Renal pelvis (tissue), 4 donors: ENCODE measurements around the gene ITSN2. TPM values are rescaled to one million over a fixed set of nuclear protein-coding genes. Genes with fewer than 3 reads are reported as not detected.

Source experiments
- DNase-seq: peaks from one replicate; pipeline ENCODE4 v3.0.0-alpha.2; 2013
- polyA plus RNA-seq, 3 donors: library from polyadenylated mRNA; unstranded; fragments of 120-200 nt; gene quantifications; one replicate each; pipeline ENCODE4 v1.2.1, GENCODE V29; 2013; ENCODE audit not compliant: insufficient read length in 3 of 3

The ITSN2 gene
- polyA plus RNA-seq, 3 donors = 23.6 to 33.4 (median 25.0) TPM

DNA sequence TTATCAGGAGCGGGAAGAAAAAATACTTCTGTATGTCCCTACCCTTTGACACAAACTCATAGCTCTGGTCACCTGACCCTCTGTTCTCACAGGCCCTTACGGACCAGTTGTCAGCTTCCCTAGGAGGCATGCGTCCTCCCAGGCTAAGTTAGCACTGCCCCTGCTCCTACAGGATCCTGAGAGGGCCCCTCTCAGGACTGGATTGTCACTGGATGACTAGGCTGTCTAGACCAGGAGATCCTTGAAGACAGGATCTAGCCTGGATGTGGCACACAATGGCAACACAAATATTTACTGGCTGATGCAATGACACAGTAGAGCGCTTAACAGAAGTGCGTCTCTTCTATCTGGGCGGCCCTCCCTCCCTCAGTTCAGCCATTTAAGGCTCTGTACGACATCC is 177.8 kb downstream of the ITSN2 start:
- DNase-seq = no peak

DNA sequence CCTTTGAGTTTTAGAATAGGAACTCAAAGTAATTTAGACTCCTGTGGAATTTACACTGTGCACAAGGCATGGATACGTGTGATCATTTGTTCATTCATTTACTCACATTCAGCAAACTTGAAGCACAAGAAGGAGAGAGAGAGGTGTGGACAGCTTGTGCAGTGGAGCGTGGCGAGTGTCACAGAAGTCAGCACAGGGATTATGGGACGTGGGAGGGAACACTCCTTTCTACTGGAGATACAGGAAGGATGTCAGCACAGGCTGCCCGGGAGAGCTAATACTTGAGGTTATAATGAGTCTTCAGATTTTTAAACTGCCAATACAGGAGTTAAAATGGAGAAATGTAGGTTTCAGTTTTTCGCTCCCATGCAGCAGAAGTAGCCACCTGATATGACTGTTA is 178.5 kb downstream of the ITSN2 start:
- peak; percentile 57 for DNase-seq

- DNase-seq = no peak
Observed at GRCh38 chr2:24179683-24180082, 180.7 kb downstream of the ITSN2 start.

GRCh38 chr2:24176326-24176725 is 184.0 kb downstream of the ITSN2 start:
- DNase-seq = no peak

- DNase-seq = no peak
Observed at GRCh38 chr2:24175631-24176187, 184.6 kb downstream of the ITSN2 start.

DNA sequence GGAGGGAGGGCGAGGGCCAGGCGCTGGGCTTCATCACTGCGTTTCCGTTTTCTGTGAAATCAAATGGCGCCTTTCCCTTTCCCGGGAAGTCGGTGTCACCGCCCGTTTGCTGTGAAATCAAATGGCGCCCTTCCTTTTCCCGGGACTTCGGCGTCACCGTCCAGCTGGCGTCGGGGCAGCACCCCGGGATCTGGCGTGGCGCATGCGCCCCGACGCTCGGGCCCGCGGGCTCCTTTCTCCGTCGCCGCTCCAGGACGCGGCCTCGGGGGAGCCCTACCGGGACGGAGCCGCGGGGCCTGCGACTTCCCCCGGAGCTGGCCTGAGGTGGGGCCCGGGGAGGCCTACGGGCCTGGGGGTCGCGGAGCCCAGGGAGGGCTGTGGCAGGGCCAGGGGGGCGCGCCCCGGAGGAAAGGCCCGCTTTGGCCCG is 185.5 kb downstream of the ITSN2 start, which contains the start of gene FAM228A:
Gene FAM228A, plus strand, starts transcription at position 203 of the 427 bp plus-strand sequence. CDS start 428 bp downstream, outside the sequence.
- DNase-seq = no peak

GRCh38 chr2:24169023-24169422 is 191.3 kb downstream of the ITSN2 start:
- DNase-seq = no peak

DNA sequence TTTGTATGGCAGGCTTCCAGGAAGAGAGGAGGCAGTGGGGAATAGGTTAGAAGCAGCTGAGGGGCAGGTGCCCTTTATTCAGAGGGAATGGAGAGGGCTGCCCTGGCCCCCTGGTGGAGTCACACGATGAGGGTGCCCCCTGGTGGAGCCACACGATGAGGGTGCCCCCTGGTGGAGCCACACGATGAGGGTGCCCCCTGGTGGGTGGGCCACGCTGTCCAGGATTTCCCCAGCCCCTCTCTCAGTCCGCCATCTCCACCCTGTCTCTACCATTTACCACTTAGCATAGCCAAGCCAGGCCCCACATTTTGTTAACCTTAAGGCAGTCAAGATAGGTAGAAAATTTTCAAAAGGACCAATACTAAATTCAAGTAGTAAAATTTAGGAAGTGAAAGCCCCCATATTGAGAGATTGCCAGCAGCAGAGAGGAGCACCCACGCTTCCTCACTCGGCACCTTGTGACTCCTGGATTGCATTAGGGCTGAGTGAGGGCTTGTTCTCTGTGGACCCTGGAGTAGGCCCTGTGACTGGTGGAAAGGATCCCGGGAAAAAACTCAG is 195.8 kb downstream of the ITSN2 start:
- DNase-seq = no peak

DNA sequence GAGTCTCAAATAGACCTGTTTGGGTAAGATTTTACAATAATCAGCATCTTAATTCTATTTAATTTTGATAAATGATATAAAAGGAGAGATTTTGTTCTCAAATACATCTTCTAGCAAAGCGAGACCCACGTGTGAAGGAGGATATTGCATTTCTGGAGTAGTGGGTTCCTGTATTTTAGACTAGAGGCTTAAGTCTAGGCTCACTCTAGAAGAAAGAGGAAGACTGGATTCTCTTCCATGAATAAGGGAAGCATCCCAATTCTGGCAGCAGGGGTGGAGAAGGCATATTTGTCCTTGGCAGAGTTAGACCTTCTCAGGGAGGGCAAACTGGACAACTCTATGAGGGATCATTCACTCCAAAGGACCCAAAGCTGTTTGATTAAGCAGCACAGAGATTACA is 196.7 kb downstream of the ITSN2 start:
- DNase-seq = no peak

DNA sequence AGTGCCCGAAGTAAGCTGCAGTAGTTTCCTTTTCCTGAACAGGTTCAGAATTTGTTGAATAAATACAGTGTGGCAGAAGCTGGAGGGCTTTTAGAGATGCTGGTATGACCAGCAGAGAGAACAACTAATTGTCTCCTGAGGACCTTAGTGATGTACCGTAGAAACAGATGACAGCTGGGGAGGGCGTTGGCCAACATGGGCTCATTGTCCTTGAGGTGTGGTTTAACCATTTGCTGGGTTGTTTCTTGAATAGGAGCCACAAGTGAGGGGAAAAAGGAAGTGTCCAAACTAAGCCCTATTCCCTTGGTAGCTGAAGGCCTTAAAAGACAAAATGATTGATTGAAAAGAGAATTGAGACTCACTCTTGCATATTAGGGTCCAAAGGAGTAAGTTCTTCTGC is 197.2 kb downstream of the ITSN2 start:
- DNase-seq = no peak

DNA sequence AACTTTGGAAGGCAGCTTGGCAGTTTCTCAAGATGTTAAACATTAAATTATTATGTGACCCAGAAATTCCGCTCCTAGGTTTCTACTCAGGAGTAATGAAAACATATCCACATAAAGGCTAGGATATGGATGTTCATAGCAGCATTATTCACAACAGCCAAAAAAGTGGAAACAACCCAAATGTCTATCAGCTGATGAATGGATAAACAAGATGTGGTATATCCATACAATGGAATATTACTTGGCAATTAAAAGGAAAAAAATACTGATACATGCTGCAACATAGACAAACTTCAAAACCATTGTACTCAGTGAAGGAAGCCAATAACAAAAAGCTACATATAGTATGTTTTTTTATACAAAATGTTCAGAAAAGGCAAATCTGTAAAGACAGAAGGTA is 197.8 kb downstream of the ITSN2 start:
- DNase-seq = no peak

DNA sequence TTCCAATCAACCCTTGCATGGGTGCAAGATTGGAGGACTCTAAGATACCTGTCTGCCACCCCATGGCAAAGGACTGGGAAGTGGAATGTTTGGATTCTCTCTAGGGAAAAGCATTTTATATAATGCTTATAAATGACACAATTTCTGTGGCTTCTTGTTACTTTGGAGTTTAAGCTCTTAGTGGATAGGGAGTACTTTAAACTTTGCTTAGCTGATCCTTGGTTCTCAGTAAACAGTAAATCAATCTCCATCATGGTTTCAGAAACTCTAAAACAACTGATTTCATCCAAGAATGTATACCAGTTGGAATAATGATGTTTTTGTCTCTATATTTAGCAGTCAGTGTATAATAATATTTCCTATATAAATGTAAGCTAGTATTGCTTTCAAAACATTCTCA is 199.6 kb downstream of the ITSN2 start:
- DNase-seq = no peak

DNA sequence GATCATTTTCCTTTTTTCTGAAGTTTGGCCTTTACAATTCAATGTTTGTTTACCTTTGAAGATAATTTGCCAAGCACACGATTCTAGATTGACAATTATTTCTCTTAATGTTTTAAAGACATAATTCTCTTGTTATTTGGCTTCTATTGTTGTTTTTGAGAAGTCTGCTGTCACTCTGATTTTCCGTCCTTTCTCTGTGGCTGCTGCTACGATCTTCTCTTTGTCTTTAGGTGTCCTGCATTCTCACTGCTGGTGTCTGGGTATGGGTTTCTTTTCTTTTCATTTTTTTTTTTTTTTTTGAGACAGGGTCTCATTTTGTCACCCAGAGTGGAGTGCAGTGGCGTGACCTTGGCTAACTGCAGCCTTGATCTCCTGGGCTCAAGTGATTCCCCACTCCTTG is 200.6 kb downstream of the ITSN2 start:
- no peak for DNase-seq

- DNase-seq = no peak
Observed at GRCh38 chr2:24158131-24158530, 202.2 kb downstream of the ITSN2 start.

- no peak for DNase-seq
Observed at GRCh38 chr2:24153478-24153877, 206.9 kb downstream of the ITSN2 start.

Other genes with a start within 250 kb of the ITSN2 start
- gene PFN4, start 237.2 kb downstream of the ITSN2 start, polyA plus RNA-seq = 1 to 10 TPM; 2.0 to 3.5 (median 2.5) TPM
- gene FAM228B, start 237.1 kb downstream of the ITSN2 start, polyA plus RNA-seq = 10 to 100 TPM; 20.7 to 34.0 (median 28.6) TPM
- gene FAM228A, start 185.5 kb downstream of the ITSN2 start, polyA plus RNA-seq = 1 to 10 TPM in 1 of 3 donors, under 1 TPM in 2; 0.84 to 1.3 (median 0.92) TPM
- 10 to 100 TPM; 42.1 to 43.5 (median 42.9) TPM for gene NCOA1, start 130.7 kb upstream of the ITSN2 start, polyA plus RNA-seq